K562 (cell line): Measurements from ENCODE around the gene ENPP7. TPM values are rescaled to one million over a fixed set of nuclear protein-coding genes. Genes with fewer than 3 reads are reported as not detected.

Experiments
- ATAC-seq: fragments of 200-7000 bp; cut with Tn5 transposase; 3 replicates; pipeline ENCODE4 v1.9.1; 2020; ENCODE audit warnings: moderate library complexity
- BruUV-seq: library from RNA; stranded (reverse); fragments of 400-500 nt; replicated peaks from 2 replicates; lab custom pipeline; 2021; lab: Mats Ljungman, UMichigan
- CTCF ChIA-PET: fragments of 300-600 bp; formaldehyde crosslinking; extraction: SDS; loops from one replicate; lab custom pipeline; 2021; ENCODE audit warnings: low intra/inter-chr PET ratio; lab: Yijun Ruan, JAX
- POLR2A ChIA-PET: fragments of 300-600, 350-650 bp; sonication (Branson Sonifier 250); formaldehyde crosslinking; extraction: SDS; loops from one replicate; lab custom pipeline; 2021; ENCODE audit warnings: antibody characterized with exemption, inconsistent platforms; lab: Yijun Ruan, JAX
- DNase-seq, 4 experiments: peaks; one replicate each; pipeline versions ENCODE4 v3.0.0 to v3.0.0-alpha.2; 2011 to 2018; ENCODE audit warnings: low spot score in 3 of 4, mixed read lengths in 3 of 4; ENCODE audit errors: extremely low read depth in 1 of 4
- FAIRE-seq: peaks from 2 replicates; lab custom pipeline; 2011; peaks lifted over from hg19 to GRCh38; lab: Jason Lieb, UNC
- H2AFZ ChIP-seq: 2 replicates; pipeline ENCODE4 v1.6.0; 2011; ENCODE audit warnings: low read depth, low read length, control low read depth, inconsistent platforms
- H3K27ac ChIP-seq: fragments of 200-600 bp; 3 replicates; pipeline ENCODE4 v1.8.0; 2011; ENCODE audit warnings: low read depth, mild to moderate bottlenecking, control low read depth, inconsistent platforms, low read length, moderate library complexity, mixed read lengths; ENCODE audit errors: extremely low read depth
- H3K27me3 ChIP-seq, 2 experiments: fragments of 300-600 bp in 1 of 2; 2 replicates in 1 of 2; 3 replicates in 1 of 2; pipeline versions ENCODE4 v1.6.0 to v1.8.0; 2011; ENCODE audit warnings: inconsistent platforms in 2 of 2, low read length in 2 of 2, mild to moderate bottlenecking in 1 of 2, mixed read lengths in 1 of 2, moderate library complexity in 1 of 2; ENCODE audit not compliant: control insufficient read depth in 2 of 2, insufficient read depth in 2 of 2
- H3K36me3 ChIP-seq: fragments of 300-600 bp; 3 replicates; pipeline ENCODE4 v1.8.0; 2011; ENCODE audit warnings: mild to moderate bottlenecking, low read length, inconsistent platforms; ENCODE audit not compliant: control insufficient read depth, insufficient read depth
- H3K4me1 ChIP-seq, 2 experiments: fragments of 200-600 bp in 1 of 2; replicated peaks in 1 of 2; 2 replicates in 1 of 2; 3 replicates in 1 of 2; pipeline versions ENCODE4 v1.5.1 to v1.8.0; 2011; ENCODE audit warnings: inconsistent platforms in 2 of 2, low read length in 2 of 2, mild to moderate bottlenecking in 1 of 2, mixed read lengths in 1 of 2, moderate library complexity in 1 of 2; ENCODE audit not compliant: control insufficient read depth in 2 of 2, insufficient read depth in 2 of 2
- H3K4me2 ChIP-seq: 2 replicates; pipeline ENCODE4 v1.6.1; 2011; ENCODE audit warnings: low read length, control low read depth, inconsistent platforms, mixed read lengths; ENCODE audit not compliant: insufficient read depth
- H3K4me3 ChIP-seq: fragments of 200-600 bp; sonication (generic), shearing (Covaris generic); 2 replicates; pipeline ENCODE4 v1.5.1; 2016; ENCODE audit warnings: control low read depth, inconsistent platforms
- H3K79me2 ChIP-seq: fragments of 200-600 bp; 3 replicates; pipeline ENCODE4 v1.8.0; 2011; ENCODE audit warnings: low read length, inconsistent platforms; ENCODE audit not compliant: control insufficient read depth, insufficient read depth
- H3K9ac ChIP-seq, 2 experiments: 2 replicates each; pipeline versions ENCODE4 v1.6.0 to v1.6.1; 2011; ENCODE audit warnings: low read depth in 2 of 2, low read length in 2 of 2, control low read depth in 1 of 2, inconsistent platforms in 1 of 2, mild to moderate bottlenecking in 1 of 2, mixed read lengths in 1 of 2; ENCODE audit not compliant: insufficient read depth in 1 of 2
- H3K9me1 ChIP-seq: one replicate; pipeline ENCODE4 v1.6.0; 2011; ENCODE audit warnings: inconsistent platforms, mild to moderate bottlenecking, low read length, moderate library complexity; ENCODE audit not compliant: control insufficient read depth, insufficient read depth
- H3K9me3 ChIP-seq: replicated peaks from 2 replicates; pipeline ENCODE4 v1.5.1; 2011; ENCODE audit warnings: low read depth, low read length, inconsistent platforms; ENCODE audit not compliant: control insufficient read depth, insufficient read depth
- H4K20me1 ChIP-seq: replicated peaks from 2 replicates; pipeline ENCODE4 v1.6.1; 2011; ENCODE audit warnings: low read length, inconsistent platforms, mixed read lengths; ENCODE audit not compliant: control insufficient read depth, insufficient read depth
- CEBPG ChIP-seq, 3 experiments: fragments of 200-800 bp in 1 of 3; sonication (Bioruptor generic) in 1 of 3; sonication (generic) in 1 of 3; formaldehyde crosslinking in 1 of 3; IDR thresholded peaks in 2 of 3; conservative IDR thresholded peaks in 1 of 3; 2 replicates each; pipeline versions ENCODE4 v1.6.1 to v1.8.0; 2016 to 2022; ENCODE audit warnings: missing compliant biosample characterization in 2 of 3, missing genetic modification characterization in 2 of 3, mild to moderate bottlenecking in 1 of 3, missing genetic modification reagents in 1 of 3
- GABPB1 ChIP-seq: sonication (generic); formaldehyde crosslinking; IDR thresholded peaks from 2 replicates; pipeline ENCODE4 v1.8.0; 2022; ENCODE audit warnings: mild to moderate bottlenecking, missing genetic modification reagents
- SIX5 ChIP-seq, 2 experiments: IDR thresholded peaks; 2 replicates each; pipeline ENCODE4 v1.6.1; 2011; ENCODE audit warnings: low read length in 2 of 2, borderline replicate concordance in 1 of 2, low read depth in 1 of 2, mild to moderate bottlenecking in 1 of 2, moderate library complexity in 1 of 2; ENCODE audit not compliant: insufficient read depth in 1 of 2
- SMARCE1 ChIP-seq: fragments of 450-650 bp; IDR thresholded peaks from 2 replicates; pipeline ENCODE4 v1.7.1; 2016; ENCODE audit warnings: mild to moderate bottlenecking
- SRF ChIP-seq, 2 experiments: fragments of 250-450, 450-650 bp in 1 of 2; sonication (Bioruptor Pico) in 1 of 2; sonication (generic) in 1 of 2; formaldehyde crosslinking; IDR thresholded peaks; 2 replicates each; pipeline versions ENCODE4 v1.5.0 to v1.5.1; 2020 to 2022; ENCODE audit warnings: mild to moderate bottlenecking in 1 of 2, missing genetic modification reagents in 1 of 2
- TBL1XR1 ChIP-seq, 2 experiments: IDR thresholded peaks; 2 replicates each; pipeline ENCODE4 v1.6.1; 2012; ENCODE audit warnings: improper control_type of control experiment in 2 of 2, low read length in 2 of 2, mild to moderate bottlenecking in 1 of 2
- ZNF311 ChIP-seq: fragments of 250-450 bp; sonication (Bioruptor Pico); IDR thresholded peaks from 2 replicates; pipeline ENCODE4 v1.4.0; 2020; ENCODE audit warnings: mild to moderate bottlenecking, moderate library complexity
- ZNF316 ChIP-seq: fragments of 450-650 bp; IDR thresholded peaks from 2 replicates; pipeline ENCODE4 v1.6.1; 2016
- ZNF384 ChIP-seq: IDR thresholded peaks from 2 replicates; pipeline ENCODE4 v1.6.1; 2012; ENCODE audit warnings: low read depth, low read length, improper control_type of control experiment
- ZNF436 ChIP-seq: fragments of 250-450, 450-650 bp; sonication (Bioruptor Pico); formaldehyde crosslinking; IDR thresholded peaks from 2 replicates; pipeline ENCODE4 v1.7.0; 2020; ENCODE audit warnings: mild to moderate bottlenecking
- WGBS: fragments of 100-300 bp; shearing (Covaris generic); methylation state at CpG from one replicate; pipeline ENCODE4 v1.1.6; 2016; ENCODE audit warnings: low coverage, mixed read lengths; ENCODE audit not compliant: insufficient coverage; ENCODE audit errors: missing lambda C conversion rate; 5-methylcytosine and 5-hydroxymethylcytosine counted together
- in situ Hi-C: fragments of 300-500 bp; cut with MboI; formaldehyde crosslinking; loops from 4 replicates; pipeline ENCODE4 v1.15.0; 2018; ENCODE audit warnings: inconsistent platforms, mixed read lengths
- intact Hi-C: fragments of 100-400 bp; cut with micrococcal nuclease; formaldehyde crosslinking; loops from 2 replicates; pipeline ENCODE4 v1.14.2; 2022
- polyA plus RNA-seq, 8 experiments: library from polyadenylated mRNA; depleted of rRNA in 4 of 8; stranded (reverse) in 5 of 8; unstranded in 3 of 8; fragments of >200 nt; fragmentation: Nextera tagmentation in 2 of 8; fragmentation: Illumina TruSeq in 1 of 8; extraction: Ambion mirVana in 2 of 8; extraction: Trizol in 1 of 8; gene quantifications; 2 replicates each; pipeline versions ENCODE4 v1.2.1 to v1.2.3, GENCODE V29; 2011 to 2014; ENCODE audit warnings: inconsistent platforms in 1 of 8, missing spikeins in 1 of 8
- total RNA-seq, 7 experiments: library from RNA; depleted of rRNA in 6 of 7; stranded (reverse); fragments of >200 nt in 6 of 7; fragmentation: Illumina TruSeq in 2 of 7; extraction: Trizol in 2 of 7; gene quantifications; 2 replicates each; pipeline versions ENCODE4 v1.2.1 to v1.2.3, GENCODE V29; 2011 to 2021; ENCODE audit warnings: low replicate concordance in 1 of 7
- TF ChIP-seq, protein P1 (sequence below): fragments of 450-650 bp; conservative IDR thresholded peaks from 2 replicates; pipeline ENCODE4 v1.6.1; 2016; ENCODE audit warnings: missing genetic modification characterization, low read depth, mild to moderate bottlenecking, missing compliant biosample characterization, moderate library complexity
- TF ChIP-seq, protein P2 (sequence below), 3 experiments: IDR thresholded peaks in 2 of 3; conservative IDR thresholded peaks in 1 of 3; 2 replicates each; pipeline ENCODE4 v1.5.1; 2011 to 2012; ENCODE audit warnings: low read length in 3 of 3, mild to moderate bottlenecking in 3 of 3, control low read depth in 2 of 3, improper control_type of control experiment in 1 of 3, inconsistent platforms in 1 of 3, low read depth in 1 of 3, mixed read lengths in 1 of 3, moderate library complexity in 1 of 3; ENCODE audit not compliant: insufficient read depth in 2 of 3
- TF ChIP-seq, protein P3 (sequence below): fragments of 250-450 bp; sonication (Bioruptor Pico); IDR thresholded peaks from 2 replicates; pipeline ENCODE4 v1.5.0; 2020; ENCODE audit warnings: mild to moderate bottlenecking, borderline replicate concordance
- TF ChIP-seq, protein P4 (sequence below): sonication (generic); formaldehyde crosslinking; IDR thresholded peaks from 2 replicates; pipeline ENCODE4 v1.8.0; 2022; ENCODE audit warnings: missing genetic modification reagents, mild to moderate bottlenecking, moderate library complexity, borderline replicate concordance

Gene ENPP7
- total and polyA plus RNA-seq, 9 of the 15 experiments (the other 6 are each of a cell fraction or from before 2014, with no cell fraction given) = not detected

DNA sequence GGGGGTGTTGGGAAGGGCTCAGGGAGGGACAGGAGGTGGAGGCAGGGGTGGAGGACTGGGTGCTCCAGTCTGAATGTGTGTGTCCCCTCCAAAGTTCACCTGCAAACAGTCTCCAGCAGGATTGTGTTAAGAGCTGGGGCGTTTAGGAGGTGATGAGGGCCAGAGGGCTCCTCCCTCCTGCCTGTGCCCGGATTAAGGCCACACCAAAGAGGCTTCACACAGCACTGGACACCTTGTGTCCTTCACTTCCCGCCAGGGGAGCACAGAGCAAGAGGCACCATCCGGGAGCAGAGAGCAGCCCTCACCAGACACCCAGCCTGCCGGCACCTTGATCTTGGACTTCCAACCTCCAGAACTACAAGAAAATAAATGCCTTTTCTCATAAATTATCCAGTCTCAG lies 30.2 kb upstream of the ENPP7 start (continued):
- TF ChIP-seq, protein P1, sequence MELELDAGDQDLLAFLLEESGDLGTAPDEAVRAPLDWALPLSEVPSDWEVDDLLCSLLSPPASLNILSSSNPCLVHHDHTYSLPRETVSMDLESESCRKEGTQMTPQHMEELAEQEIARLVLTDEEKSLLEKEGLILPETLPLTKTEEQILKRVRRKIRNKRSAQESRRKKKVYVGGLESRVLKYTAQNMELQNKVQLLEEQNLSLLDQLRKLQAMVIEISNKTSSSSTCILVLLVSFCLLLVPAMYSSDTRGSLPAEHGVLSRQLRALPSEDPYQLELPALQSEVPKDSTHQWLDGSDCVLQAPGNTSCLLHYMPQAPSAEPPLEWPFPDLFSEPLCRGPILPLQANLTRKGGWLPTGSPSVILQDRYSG (tag) = no peak
- no peak for TF ChIP-seq ZNF436 (CRISPR knock-in tag)
- 0 out of 2 replicates have a peak, but pooled peaks have one; percentile 39 for TF ChIP-seq GABPB1 (CRISPR knock-in tag)
- TF ChIP-seq SIX5 (IDR thresholded peaks at IDR 0.05; ENCODE audit: borderline replicate concordance in 1 of 2, insufficient read depth in 1 of 2, low read depth in 1 of 2, low read length in 2 of 2) = no peak

DNA sequence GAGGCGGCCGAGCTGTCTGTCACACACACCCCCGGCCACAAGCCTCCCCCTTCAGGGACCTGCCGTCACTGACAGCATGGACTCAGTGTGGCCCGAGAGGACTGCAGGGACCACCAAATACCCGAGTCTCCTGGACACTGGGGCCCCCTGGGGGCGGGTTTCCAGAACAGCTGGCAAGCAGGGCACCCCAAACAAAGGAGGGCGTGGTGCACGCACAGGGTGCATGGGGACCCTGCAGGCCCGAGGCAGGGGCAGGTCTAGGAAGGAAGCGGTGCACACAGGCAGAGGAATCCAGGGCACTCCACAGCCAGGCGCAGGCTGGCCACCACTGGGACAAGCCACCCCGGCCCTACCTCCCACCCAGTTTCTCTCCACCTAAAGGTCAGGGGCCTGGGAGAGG lies 28.7 kb upstream of the ENPP7 start:
- no peak for DNase-seq
- H3K27ac ChIP-seq = no peak overlapping the region
- no TSS peak for BruUV-seq
- TF ChIP-seq TBL1XR1 (IDR thresholded peaks at IDR 0.05; ENCODE audit: low read length in 2 of 2) = no peak
- no peak for TF ChIP-seq SRF (CRISPR knock-in tag; IDR thresholded peaks at IDR 0.05)
- TF ChIP-seq, protein P2, sequence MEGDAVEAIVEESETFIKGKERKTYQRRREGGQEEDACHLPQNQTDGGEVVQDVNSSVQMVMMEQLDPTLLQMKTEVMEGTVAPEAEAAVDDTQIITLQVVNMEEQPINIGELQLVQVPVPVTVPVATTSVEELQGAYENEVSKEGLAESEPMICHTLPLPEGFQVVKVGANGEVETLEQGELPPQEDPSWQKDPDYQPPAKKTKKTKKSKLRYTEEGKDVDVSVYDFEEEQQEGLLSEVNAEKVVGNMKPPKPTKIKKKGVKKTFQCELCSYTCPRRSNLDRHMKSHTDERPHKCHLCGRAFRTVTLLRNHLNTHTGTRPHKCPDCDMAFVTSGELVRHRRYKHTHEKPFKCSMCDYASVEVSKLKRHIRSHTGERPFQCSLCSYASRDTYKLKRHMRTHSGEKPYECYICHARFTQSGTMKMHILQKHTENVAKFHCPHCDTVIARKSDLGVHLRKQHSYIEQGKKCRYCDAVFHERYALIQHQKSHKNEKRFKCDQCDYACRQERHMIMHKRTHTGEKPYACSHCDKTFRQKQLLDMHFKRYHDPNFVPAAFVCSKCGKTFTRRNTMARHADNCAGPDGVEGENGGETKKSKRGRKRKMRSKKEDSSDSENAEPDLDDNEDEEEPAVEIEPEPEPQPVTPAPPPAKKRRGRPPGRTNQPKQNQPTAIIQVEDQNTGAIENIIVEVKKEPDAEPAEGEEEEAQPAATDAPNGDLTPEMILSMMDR (IDR thresholded peaks at IDR 0.05 in 2 of 3, conservative IDR thresholded peaks at IDR 0.05 in 1 of 3; ENCODE audit: insufficient read depth in 2 of 3, low read depth in 1 of 3, low read length in 3 of 3) = peak in 2 of 3 experiments; percentile 22 to 34; a peak in 2 of 6 replicates
- TF ChIP-seq, protein P3, sequence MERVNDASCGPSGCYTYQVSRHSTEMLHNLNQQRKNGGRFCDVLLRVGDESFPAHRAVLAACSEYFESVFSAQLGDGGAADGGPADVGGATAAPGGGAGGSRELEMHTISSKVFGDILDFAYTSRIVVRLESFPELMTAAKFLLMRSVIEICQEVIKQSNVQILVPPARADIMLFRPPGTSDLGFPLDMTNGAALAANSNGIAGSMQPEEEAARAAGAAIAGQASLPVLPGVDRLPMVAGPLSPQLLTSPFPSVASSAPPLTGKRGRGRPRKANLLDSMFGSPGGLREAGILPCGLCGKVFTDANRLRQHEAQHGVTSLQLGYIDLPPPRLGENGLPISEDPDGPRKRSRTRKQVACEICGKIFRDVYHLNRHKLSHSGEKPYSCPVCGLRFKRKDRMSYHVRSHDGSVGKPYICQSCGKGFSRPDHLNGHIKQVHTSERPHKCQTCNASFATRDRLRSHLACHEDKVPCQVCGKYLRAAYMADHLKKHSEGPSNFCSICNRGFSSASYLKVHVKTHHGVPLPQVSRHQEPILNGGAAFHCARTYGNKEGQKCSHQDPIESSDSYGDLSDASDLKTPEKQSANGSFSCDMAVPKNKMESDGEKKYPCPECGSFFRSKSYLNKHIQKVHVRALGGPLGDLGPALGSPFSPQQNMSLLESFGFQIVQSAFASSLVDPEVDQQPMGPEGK (CRISPR knock-in tag) = no peak
- TF ChIP-seq, protein P4, sequence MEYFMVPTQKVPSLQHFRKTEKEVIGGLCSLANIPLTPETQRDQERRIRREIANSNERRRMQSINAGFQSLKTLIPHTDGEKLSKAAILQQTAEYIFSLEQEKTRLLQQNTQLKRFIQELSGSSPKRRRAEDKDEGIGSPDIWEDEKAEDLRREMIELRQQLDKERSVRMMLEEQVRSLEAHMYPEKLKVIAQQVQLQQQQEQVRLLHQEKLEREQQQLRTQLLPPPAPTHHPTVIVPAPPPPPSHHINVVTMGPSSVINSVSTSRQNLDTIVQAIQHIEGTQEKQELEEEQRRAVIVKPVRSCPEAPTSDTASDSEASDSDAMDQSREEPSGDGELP = peak; percentile 21; the same call in 1 of the 2 replicates
- no peak for TF ChIP-seq ZNF311
- TF ChIP-seq ZNF316 = no peak
- no peak for TF ChIP-seq CEBPG (CRISPR knock-in tag; IDR thresholded peaks at IDR 0.05)
- TF ChIP-seq CEBPG (tag; conservative IDR thresholded peaks at IDR 0.05 in 1 of 2, IDR thresholded peaks at IDR 0.05 in 1 of 2) = no peak
- TF ChIP-seq SMARCE1 = no peak
- no peak for TF ChIP-seq ZNF384
- H3K36me3 ChIP-seq = no peaks in the 10 kb centered on the region
- no peak overlapping the region for H2AFZ ChIP-seq
- FAIRE-seq = no peak
- intact Hi-C loops = loop anchor here (10.0 kb wide), 1 partner anchor 297 kb away; no protein-coding TSS in a partner anchor
- ChIA-PET POLR2A (no interaction called here), CTCF (no interaction called here)
- H3K9me3 ChIP-seq = no peaks in the 10 kb centered on the region
- in situ Hi-C loops = no loop called here
- H3K4me2 ChIP-seq = no peak overlapping the region
- H3K4me3 ChIP-seq = no peak overlapping the region
- no peak overlapping the region for H3K9ac ChIP-seq
- peaks cover 7 to 27% of the 10 kb centered on the region in 2 experiments; a peak in 3 of 5 replicates for H3K27me3 ChIP-seq
- H4K20me1 ChIP-seq = peaks cover 4% of the 10 kb centered on the region; the same call in 1 of the 2 replicates
- H3K79me2 ChIP-seq = no peaks in the 10 kb centered on the region
- H3K4me1 ChIP-seq = peaks cover 0 to 21% of the 10 kb centered on the region in 2 experiments; a peak in 2 of 5 replicates
- 0% methylated on average over 10 of the region's 13 CpGs for WGBS
- peaks cover 2% of the 10 kb centered on the region for H3K9me1 ChIP-seq
- ATAC-seq = peak; percentile 15; the same call in 2 of the 3 replicates
